PC-3 (cell line): ENCODE results near the gene CAMSAP1.

Experiments used
- CTCF ChIP-seq: fragments of 300-600 bp; sonication (generic); conservative IDR thresholded peaks from 2 replicates; pipeline ENCODE4 v1.5.1; 2017; ENCODE audit warnings: antibody characterized with exemption, low read depth, mild to moderate bottlenecking, low read length
- EZH2 ChIP-seq: fragments of 300-600 bp; sonication (generic); IDR thresholded peaks from one replicate; pipeline ENCODE4 v1.6.1; 2017; ENCODE audit warnings: antibody characterized with exemption, mild to moderate bottlenecking, low read length; ENCODE audit not compliant: unreplicated experiment
- EZH2phosphoT487 ChIP-seq: fragments of 300-600 bp; sonication (generic); IDR thresholded peaks from 2 replicates; pipeline ENCODE4 v1.6.1; 2018; ENCODE audit warnings: mild to moderate bottlenecking, antibody characterized with exemption, low read length, borderline replicate concordance

- TF ChIP-seq EZH2 = no peak
- TF ChIP-seq CTCF = no peak
- no peak for TF ChIP-seq EZH2phosphoT487
Measured at GRCh38 chr9:135929656-135930445, 22.5 kb upstream of the CAMSAP1 start.
